Lower leg skin (tissue), 3 donors: ENCODE measurements around the gene GTPBP4.

Experiments
- POLR2A ChIP-seq, 2 donors: fragments of 450-650 bp; IDR thresholded peaks; one replicate each; pipeline ENCODE4 v1.6.1; 2016 to 2017; ENCODE audit warnings: antibody characterized with exemption in 2 of 2, mild to moderate bottlenecking in 1 of 2, moderate library complexity in 1 of 2
- TF ChIP-seq, protein P1 (sequence below), 3 donors: fragments of 450-650 bp; IDR thresholded peaks; one replicate each; pipeline ENCODE4 v1.5.1; 2016; ENCODE audit warnings: antibody characterized with exemption in 3 of 3, mild to moderate bottlenecking in 3 of 3, moderate library complexity in 2 of 3

DNA sequence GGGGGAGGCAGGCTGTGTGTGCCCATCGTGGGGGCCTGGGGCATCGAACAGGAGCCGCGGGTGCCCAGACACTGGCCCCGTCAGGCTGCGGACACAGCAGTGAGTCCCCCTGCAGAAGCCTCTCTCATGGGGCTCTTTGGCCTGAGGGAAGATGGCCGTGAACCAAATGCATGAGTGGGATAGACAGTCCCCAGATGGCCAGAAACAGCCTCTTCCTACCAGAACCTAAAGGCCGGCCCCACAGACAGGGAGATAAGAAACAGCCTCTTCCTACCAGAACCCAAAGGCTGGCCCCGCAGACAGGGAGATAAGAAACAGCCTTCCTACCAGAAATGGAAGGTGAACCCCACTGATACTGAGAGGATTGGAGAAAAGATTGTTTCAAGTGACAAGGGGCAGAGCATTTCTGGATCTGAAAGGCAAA is 20.8 kb downstream of the GTPBP4 start:
- TF ChIP-seq, protein P1, sequence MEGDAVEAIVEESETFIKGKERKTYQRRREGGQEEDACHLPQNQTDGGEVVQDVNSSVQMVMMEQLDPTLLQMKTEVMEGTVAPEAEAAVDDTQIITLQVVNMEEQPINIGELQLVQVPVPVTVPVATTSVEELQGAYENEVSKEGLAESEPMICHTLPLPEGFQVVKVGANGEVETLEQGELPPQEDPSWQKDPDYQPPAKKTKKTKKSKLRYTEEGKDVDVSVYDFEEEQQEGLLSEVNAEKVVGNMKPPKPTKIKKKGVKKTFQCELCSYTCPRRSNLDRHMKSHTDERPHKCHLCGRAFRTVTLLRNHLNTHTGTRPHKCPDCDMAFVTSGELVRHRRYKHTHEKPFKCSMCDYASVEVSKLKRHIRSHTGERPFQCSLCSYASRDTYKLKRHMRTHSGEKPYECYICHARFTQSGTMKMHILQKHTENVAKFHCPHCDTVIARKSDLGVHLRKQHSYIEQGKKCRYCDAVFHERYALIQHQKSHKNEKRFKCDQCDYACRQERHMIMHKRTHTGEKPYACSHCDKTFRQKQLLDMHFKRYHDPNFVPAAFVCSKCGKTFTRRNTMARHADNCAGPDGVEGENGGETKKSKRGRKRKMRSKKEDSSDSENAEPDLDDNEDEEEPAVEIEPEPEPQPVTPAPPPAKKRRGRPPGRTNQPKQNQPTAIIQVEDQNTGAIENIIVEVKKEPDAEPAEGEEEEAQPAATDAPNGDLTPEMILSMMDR (IDR thresholded peaks at IDR 0.05): no peak
- TF ChIP-seq POLR2A (IDR thresholded peaks at IDR 0.05): no peak
